B cell (primary cell): ENCODE data around the gene ZNF669. TPM values are rescaled to one million over a fixed set of nuclear protein-coding genes. Genes with fewer than 3 reads are reported as not detected.

Experiments used
- ATAC-seq: fragments of 200-7000 bp; cut with Tn5 transposase; one replicate; pipeline ENCODE4 v1.10.0; 2021; ENCODE audit warnings: low read depth, mild to moderate bottlenecking, moderate number of reproducible peaks, moderate library complexity
- CTCF ChIA-PET: fragments of 350-600 bp; sonication (Branson Sonifier 250); formaldehyde crosslinking; loops from one replicate; lab custom pipeline; 2021; ENCODE audit warnings: antibody characterized with exemption, inconsistent platforms; lab: Charles Lee
- POLR2A ChIA-PET: fragments of 350-600 bp; sonication (Branson Sonifier 250); formaldehyde crosslinking; loops from one replicate; lab custom pipeline; 2021; ENCODE audit warnings: antibody characterized with exemption; lab: Charles Lee
- DNase-seq: peaks from one replicate; pipeline ENCODE4 v3.0.0; 2013
- H2AFZ ChIP-seq: 2 replicates; pipeline ENCODE4 v1.6.1; 2012; ENCODE audit warnings: mild to moderate bottlenecking, low read depth, low read length; ENCODE audit not compliant: insufficient read depth, poor library complexity, severe bottlenecking
- H3K27ac ChIP-seq, 2 donors: 1 replicate in 1 of 2; 2 replicates in 1 of 2; pipeline ENCODE4 v1.5.1; 2012 to 2013; ENCODE audit warnings: low read length in 2 of 2, mild to moderate bottlenecking in 2 of 2, moderate library complexity in 1 of 2
- H3K27me3 ChIP-seq, 4 experiments: fragments of 200-600 bp in 1 of 4; sonication (generic) in 1 of 4; replicated peaks in 1 of 4; 1 replicate in 2 of 4; 2 replicates in 2 of 4; pipeline versions ENCODE4 v1.6.1 to v1.7.0; 2013 to 2016; ENCODE audit warnings: low read length in 3 of 4, mild to moderate bottlenecking in 2 of 4, mixed read lengths in 1 of 4, moderate library complexity in 1 of 4; ENCODE audit not compliant: insufficient read depth in 4 of 4, control insufficient read depth in 3 of 4; ENCODE audit errors: control extremely low read depth in 1 of 4
- H3K36me3 ChIP-seq, 2 experiments: replicated peaks in 1 of 2; 1 replicate in 1 of 2; 2 replicates in 1 of 2; pipeline versions ENCODE4 v1.6.1 to v1.7.1; 2013; ENCODE audit warnings: low read length in 1 of 2; ENCODE audit not compliant: insufficient read depth in 2 of 2, control insufficient read depth in 1 of 2; ENCODE audit errors: control extremely low read depth in 1 of 2, extremely low read depth in 1 of 2
- H3K4me1 ChIP-seq, 2 donors: fragments of 200-600 bp in 1 of 2; sonication (generic) in 1 of 2; 1 replicate in 1 of 2; 2 replicates in 1 of 2; pipeline versions ENCODE4 v1.5.1 to v1.6.1; 2013 to 2017; ENCODE audit warnings: low read length in 2 of 2; ENCODE audit not compliant: control insufficient read depth in 2 of 2, insufficient read depth in 2 of 2
- H3K4me2 ChIP-seq: replicated peaks from 2 replicates; pipeline ENCODE3; 2012; ENCODE audit warnings: mild to moderate bottlenecking, low read depth, low read length; ENCODE audit not compliant: poor library complexity, severe bottlenecking
- H3K4me3 ChIP-seq, 5 experiments: fragments of 200-600 bp in 1 of 5; sonication (generic) in 1 of 5; 1 replicate in 3 of 5; 2 replicates in 2 of 5; pipeline versions ENCODE4 v1.5.1 to v1.7.0; 2011 to 2016; ENCODE audit warnings: low read length in 4 of 5, mild to moderate bottlenecking in 4 of 5, low read depth in 2 of 5, control low read depth in 1 of 5, moderate library complexity in 1 of 5; ENCODE audit not compliant: insufficient read depth in 1 of 5; ENCODE audit errors: control extremely low read depth in 1 of 5, extremely low read depth in 1 of 5
- H3K79me2 ChIP-seq: fragments of 200-600 bp; sonication (generic); one replicate; pipeline ENCODE4 v1.6.0; 2016; ENCODE audit warnings: low read length; ENCODE audit not compliant: control insufficient read depth, insufficient read depth
- H3K9ac ChIP-seq: fragments of 200-600 bp; sonication (generic); 2 replicates; pipeline ENCODE4 v1.6.1; 2017; ENCODE audit warnings: mild to moderate bottlenecking, low read length, moderate library complexity
- H3K9me3 ChIP-seq, 3 donors: one replicate each; pipeline versions ENCODE4 v1.6.1 to v1.7.1; 2013; ENCODE audit warnings: low read length in 2 of 3; ENCODE audit not compliant: control insufficient read depth in 2 of 3, insufficient read depth in 1 of 3; ENCODE audit errors: control extremely low read depth in 1 of 3
- H4K20me1 ChIP-seq: 2 replicates; pipeline ENCODE4 v1.6.0; 2012; ENCODE audit warnings: mild to moderate bottlenecking, low read length; ENCODE audit not compliant: insufficient read depth, control insufficient read depth, poor library complexity, severe bottlenecking
- H3K27ac Mint-ChIP-seq: one replicate; pipeline ENCODE4 v1.8.0; 2021; ENCODE audit warnings: mixed read lengths
- H3K27me3 Mint-ChIP-seq: one replicate; pipeline ENCODE4 v1.8.0; 2021; ENCODE audit warnings: mixed read lengths
- H3K4me1 Mint-ChIP-seq: one replicate; pipeline ENCODE4 v1.8.0; 2021; ENCODE audit warnings: mixed read lengths
- H3K4me3 Mint-ChIP-seq: one replicate; pipeline ENCODE4 v1.8.0; 2021; ENCODE audit warnings: mixed read lengths
- H3K9me3 Mint-ChIP-seq: one replicate; pipeline ENCODE4 v1.8.0; 2022; ENCODE audit warnings: mixed read lengths; ENCODE audit not compliant: insufficient read depth
- CTCF ChIP-seq: fragments of 200-600 bp; IDR thresholded peaks from one replicate; pipeline ENCODE4 v1.8.0; 2022; ENCODE audit warnings: antibody characterized with exemption, mild to moderate bottlenecking
- EZH2 ChIP-seq: IDR thresholded peaks from 2 replicates; pipeline ENCODE4 v1.6.1; 2012; ENCODE audit warnings: borderline replicate concordance, low read depth, mild to moderate bottlenecking, moderate library complexity, low read length; ENCODE audit not compliant: insufficient read depth, poor library complexity, severe bottlenecking
- WGBS: methylation state at CpG from one replicate; pipeline ENCODE4 v1.1.5; 2013; ENCODE audit warnings: missing lambda C conversion rate; ENCODE audit not compliant: insufficient coverage; 5-methylcytosine and 5-hydroxymethylcytosine counted together
- intact Hi-C: fragments of 100-400 bp; cut with micrococcal nuclease; formaldehyde crosslinking; loops from one replicate; pipeline ENCODE4 v1.10.0; 2022
- polyA plus RNA-seq: library from polyadenylated mRNA; depleted of rRNA; stranded (reverse); fragments of >200 nt; gene quantifications from 2 replicates; pipeline ENCODE4 v1.2.3, GENCODE V29; 2012
- total RNA-seq, 2 donors: library from RNA; stranded (reverse); fragments of 120-200 nt in 1 of 2; gene quantifications; 1 replicate in 1 of 2; 2 replicates in 1 of 2; pipeline versions ENCODE4 v1.2.3 to v1.2.4, GENCODE V29; 2013 to 2022

The ZNF669 gene
- total and polyA plus RNA-seq, 2 donors (not counting 1 experiment from before 2014, with no cell fraction given): 16.3 to 20.8 TPM

GRCh38 chr1:247105966-247106365, 1.8 kb upstream of the ZNF669 start:
- 98% methylated on average over 7 of the region's 15 CpGs for WGBS
- DNase-seq (no peak), ATAC-seq (no peak)
- Histone ChIP-seq H2AFZ (no peak overlapping the region), H3K4me1 (peaks cover 12 to 23% of the 10 kb centered on the region in 2 donors), H3K27ac (no peak overlapping the region), H3K9ac (no peak overlapping the region), H3K36me3 (peaks cover 7 to 16% of the 10 kb centered on the region in 2 experiments), H3K9me3 (peaks cover 11 to 14% (median 13%) of the 10 kb centered on the region in 3 donors), H3K4me2 (no peak overlapping the region), H4K20me1 (no peaks in the 10 kb centered on the region), H3K4me3 (no peak overlapping the region), H3K27me3 (peaks cover 0 to 29% (median 18%) of the 10 kb centered on the region in 4 experiments), H3K79me2 (peaks cover 17% of the 10 kb centered on the region)
- Mint-ChIP-seq H3K27ac (no peak overlapping the region), H3K27me3 (peaks cover 35% of the 10 kb centered on the region), H3K4me3 (no peak overlapping the region), H3K4me1 (peaks cover 24% of the 10 kb centered on the region), H3K9me3 (peaks cover 14% of the 10 kb centered on the region)
- TF ChIP-seq EZH2 (no peak), CTCF (no peak)
- intact Hi-C loops: loop anchor here (2.0 to 10.0 kb wide), 2 partner anchors 59 to 105 kb away; no protein-coding TSS in a partner anchor
- CTCF ChIA-PET: interaction anchor here (0.7 to 1.0 kb wide), 2 partner anchors 24 to 1584 kb away, joined by 3 read pairs; no protein-coding TSS in a partner anchor
- POLR2A ChIA-PET: no interaction called here

GRCh38 chr1:247104965-247105364, 809 bp upstream of the ZNF669 start:
- Histone ChIP-seq H3K27me3 (peaks cover 0 to 21% (median 11%) of the 10 kb centered on the region in 4 experiments), H3K27ac (peak overlapping the region in 1 of 2 donors; percentile 90), H3K4me2 (peak overlapping the region; percentile 94), H3K36me3 (peaks cover 14 to 26% of the 10 kb centered on the region in 2 experiments), H3K9ac (no peak overlapping the region), H4K20me1 (no peaks in the 10 kb centered on the region), H3K4me1 (peaks cover 6 to 17% of the 10 kb centered on the region in 2 donors), H3K4me3 (peak overlapping the region in 3 of 5 experiments; percentile 78 to 98 (median 94)), H2AFZ (no peak overlapping the region), H3K79me2 (peaks cover 17% of the 10 kb centered on the region), H3K9me3 (peaks cover 13 to 22% (median 17%) of the 10 kb centered on the region in 3 donors)
- 87% methylated on average over 13 of the region's 13 CpGs for WGBS
- Mint-ChIP-seq H3K4me3 (peak overlapping the region; percentile 56), H3K4me1 (peaks cover 19% of the 10 kb centered on the region), H3K27ac (peak overlapping the region; percentile 20), H3K9me3 (peaks cover 22% of the 10 kb centered on the region), H3K27me3 (peaks cover 29% of the 10 kb centered on the region)
- DNase-seq (no peak), ATAC-seq (no peak)
- CTCF ChIA-PET: no interaction called here
- no peak for TF ChIP-seq CTCF
- no peak for TF ChIP-seq EZH2
- POLR2A ChIA-PET: no interaction called here
- intact Hi-C loops: loop anchor here (1.0 to 10.0 kb wide), 4 partner anchors 27 to 173 kb away; partner anchors contain the start of gene ZNF670
